Fibroblast of mammary gland (primary cell): ENCODE measurements around the gene ALG10.
"Not testable (repeated sequence)": the region's sequence is repeated elsewhere in the genome, so short reads cannot be mapped to it uniquely, and the experiment has no call there.

Experiments
- DNase-seq: peaks from one replicate; pipeline ENCODE4 v3.0.0-alpha.2; 2010; ENCODE audit warnings: low read depth
- H3K4me3 ChIP-seq: 2 replicates; pipeline ENCODE4 v1.5.1; 2011; ENCODE audit warnings: low read depth, mild to moderate bottlenecking, low read length, moderate library complexity; ENCODE audit not compliant: control insufficient read depth
- CTCF ChIP-seq: conservative IDR thresholded peaks from 2 replicates; pipeline ENCODE4 v1.5.1; 2011; ENCODE audit warnings: low read depth, low read length, inconsistent platforms; ENCODE audit not compliant: control insufficient read depth, insufficient read depth

ALG10 gene

GRCh38 chr12:34016361-34016760 is 5.9 kb upstream of the ALG10 start:
- no peak for TF ChIP-seq CTCF
- no peak for DNase-seq
- H3K4me3 ChIP-seq = no peak overlapping the region

GRCh38 chr12:34021071-34021470 is 1.2 kb upstream of the ALG10 start:
- DNase-seq = no peak
- H3K4me3 ChIP-seq = no peak overlapping the region
- TF ChIP-seq CTCF = no peak

GRCh38 chr12:34027661-34028060 is 5.4 kb downstream of the ALG10 start:
- not testable (repeated sequence) for H3K4me3 ChIP-seq
- DNase-seq = peak; percentile 12

GRCh38 chr12:34030591-34030990 is 8.3 kb downstream of the ALG10 start:
- no peak for TF ChIP-seq CTCF
- DNase-seq = no peak
- no peak overlapping the region for H3K4me3 ChIP-seq

- DNase-seq = peak; percentile 45
- no peak overlapping the region for H3K4me3 ChIP-seq
- TF ChIP-seq CTCF = peak; percentile 52
Observed at GRCh38 chr12:34033628-34034296, 11.5 kb downstream of the ALG10 start.

GRCh38 chr12:34038357-34038756 is 16.1 kb downstream of the ALG10 start:
- peak; percentile 11 for TF ChIP-seq CTCF
- DNase-seq = peak; percentile 2
- not testable (repeated sequence) for H3K4me3 ChIP-seq

GRCh38 chr12:34046570-34046969 is 24.3 kb downstream of the ALG10 start:
- no peak for TF ChIP-seq CTCF
- no peak for DNase-seq
- H3K4me3 ChIP-seq = no peak overlapping the region

GRCh38 chr12:34047855-34048254 is 25.6 kb downstream of the ALG10 start:
- not testable (repeated sequence) for DNase-seq, H3K4me3 ChIP-seq
